Kidney epithelial cell (primary cell): Measurements from ENCODE around the gene MAF. TPM values are rescaled to one million over a fixed set of nuclear protein-coding genes. Genes with fewer than 3 reads are reported as not detected.

Experiments used
- DNase-seq: peaks from one replicate; pipeline ENCODE4 v3.0.0-alpha.2; 2010; ENCODE audit warnings: low read depth
- H3K27me3 ChIP-seq: 2 replicates; pipeline ENCODE4 v1.6.0; 2011; ENCODE audit warnings: low read length; ENCODE audit not compliant: control insufficient read depth, insufficient read depth
- H3K36me3 ChIP-seq: 2 replicates; pipeline ENCODE4 v1.5.1; 2011; ENCODE audit warnings: low read length; ENCODE audit not compliant: control insufficient read depth, insufficient read depth
- H3K4me3 ChIP-seq: 2 replicates; pipeline ENCODE4 v1.5.1; 2011; ENCODE audit warnings: low read depth, mild to moderate bottlenecking, control low read depth, low read length
- CTCF ChIP-seq: IDR thresholded peaks from 2 replicates; pipeline ENCODE4 v1.5.1; 2011; ENCODE audit warnings: mild to moderate bottlenecking, moderate library complexity, low read length, control low read depth, inconsistent platforms; ENCODE audit not compliant: insufficient read depth, poor library complexity, severe bottlenecking
- total RNA-seq: library from RNA; depleted of rRNA; stranded (reverse); fragments of >200 nt; gene quantifications from 2 replicates; pipeline ENCODE4 v1.2.3, GENCODE V29; 2015

MAF gene
- total RNA-seq, 1 donor from 2014 or later = 5.0 TPM

- no peak for DNase-seq
- Histone ChIP-seq H3K27me3 (no peaks in the 10 kb centered on the region), H3K4me3 (no peak overlapping the region), H3K36me3 (no peaks in the 10 kb centered on the region)
- no peak for TF ChIP-seq CTCF
These were observed 10.2 kb upstream of the MAF start for GRCh38 chr16:79610771-79611170.

GRCh38 chr16:79609861-79610260, 9.3 kb upstream of the MAF start:
- DNase-seq = no peak
- Histone ChIP-seq H3K27me3 (no peaks in the 10 kb centered on the region), H3K36me3 (no peaks in the 10 kb centered on the region), H3K4me3 (no peak overlapping the region)
- TF ChIP-seq CTCF = no peak

GRCh38 chr16:79608976-79609375, 8.4 kb upstream of the MAF start:
- TF ChIP-seq CTCF = no peak
- Histone ChIP-seq H3K4me3 (no peak overlapping the region), H3K36me3 (no peaks in the 10 kb centered on the region), H3K27me3 (no peaks in the 10 kb centered on the region)
- DNase-seq = no peak

DNA sequence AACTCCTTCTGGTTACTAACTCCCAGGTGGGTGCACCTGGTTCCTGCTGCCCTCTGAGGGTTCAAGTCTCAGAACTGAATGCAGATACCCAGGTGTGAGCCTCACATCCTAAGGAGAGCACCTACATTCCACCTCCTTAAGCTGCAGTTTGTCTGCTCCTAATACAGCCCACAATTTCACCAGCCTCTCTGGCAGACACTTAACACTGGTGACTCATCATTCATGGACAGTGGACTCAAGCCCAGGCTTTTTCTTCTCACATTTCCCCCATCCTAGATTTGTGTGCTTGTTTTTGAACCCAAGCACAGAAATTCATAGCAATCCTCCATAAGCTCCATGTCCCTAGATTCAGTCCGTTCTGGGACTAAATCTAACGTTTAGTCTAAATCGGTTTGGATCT, 7.0 kb upstream of the MAF start:
- no peak for TF ChIP-seq CTCF
- Histone ChIP-seq H3K27me3 (no peaks in the 10 kb centered on the region), H3K36me3 (no peaks in the 10 kb centered on the region), H3K4me3 (no peak overlapping the region)
- no peak for DNase-seq

DNA sequence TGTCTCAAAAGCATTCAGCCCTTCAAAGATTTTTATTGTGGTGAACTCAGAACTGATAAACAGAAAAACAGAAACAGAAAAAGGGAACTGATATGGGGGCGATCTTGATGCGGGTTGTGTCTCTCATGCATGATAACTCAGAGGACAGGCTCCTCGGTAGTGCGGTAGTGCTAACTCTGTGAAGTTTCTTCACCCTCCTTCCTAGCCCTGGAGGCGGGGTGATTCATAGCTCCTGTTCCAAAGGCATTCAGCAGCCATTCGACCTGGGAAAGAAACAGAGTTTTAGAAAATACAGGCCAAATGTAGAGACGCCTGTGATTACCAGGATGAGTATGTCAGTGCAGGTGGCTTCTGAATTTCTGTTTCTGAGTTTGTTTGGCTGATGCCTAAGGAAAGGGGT, 5.5 kb upstream of the MAF start:
- no peaks in the 10 kb centered on the region for H3K36me3 ChIP-seq
- H3K27me3 ChIP-seq = no peaks in the 10 kb centered on the region
- no peak for DNase-seq
- no peak for TF ChIP-seq CTCF
- H3K4me3 ChIP-seq = no peak overlapping the region

- TF ChIP-seq CTCF = no peak
- H3K27me3 ChIP-seq = peaks cover 6% of the 10 kb centered on the region
- H3K36me3 ChIP-seq = no peaks in the 10 kb centered on the region
- H3K4me3 ChIP-seq = no peak overlapping the region
- DNase-seq = no peak
These were observed 2.5 kb upstream of the MAF start for GRCh38 chr16:79603055-79603454.
